ENCODE measurements around the gene ALPI.
"Not testable (repeated sequence)": the region's sequence is repeated elsewhere in the genome, so short reads cannot be mapped to it uniquely, and the experiment has no call there.

Gene ALPI

DNA sequence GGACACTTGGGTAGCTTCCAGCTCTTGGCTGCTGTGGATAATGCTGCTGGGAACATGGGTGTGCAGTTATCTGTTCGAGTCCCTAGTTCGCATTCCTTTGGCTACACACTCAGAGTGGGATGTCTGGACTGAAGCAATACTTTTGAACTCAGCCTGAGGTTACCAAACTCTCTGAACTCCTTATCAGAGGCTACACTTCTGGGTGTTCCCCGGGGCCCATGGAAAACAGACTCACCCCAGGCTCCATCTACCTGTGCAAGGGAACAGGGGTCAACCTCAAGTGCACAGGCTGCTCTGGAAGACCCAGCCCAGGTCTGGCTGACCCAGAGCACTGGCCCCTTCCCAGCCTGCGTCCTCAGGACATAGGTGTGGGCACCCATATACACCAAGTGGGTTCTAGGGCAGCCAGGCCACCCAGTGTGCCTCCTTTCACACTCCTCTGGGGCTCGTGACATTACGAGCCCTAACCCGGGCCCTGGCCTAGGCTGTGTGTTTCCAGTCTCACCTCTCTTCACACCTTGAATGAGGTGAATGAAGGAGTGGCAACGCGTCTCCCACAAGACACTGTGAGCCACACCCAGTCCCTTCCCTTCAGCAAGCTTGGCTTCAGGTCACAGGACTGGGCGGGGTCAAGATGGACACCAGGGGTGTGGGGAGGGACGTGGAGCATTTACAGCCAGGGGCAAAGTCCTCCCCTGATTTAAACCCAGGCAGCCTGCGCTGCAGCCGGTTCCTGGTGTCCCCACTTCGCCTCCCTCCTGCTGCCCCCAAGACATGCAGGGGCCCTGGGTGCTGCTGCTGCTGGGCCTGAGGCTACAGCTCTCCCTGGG, at the start of gene ALPI:
Gene ALPI, plus strand, starts transcription at position 728 of the 830 bp plus-strand sequence. Its CDS starts 47 bp downstream, at position 775.
- H3K36me3 Mint-ChIP-seq (ENCODE audit: insufficient read depth): no peaks in the 10 kb centered on the region
- ATAC-seq (replicated peaks; ENCODE audit: extremely low read depth, poor library complexity, severe bottlenecking) (no peak), DNase-seq (ENCODE audit: low spot score in 2 of 2) (no peak)
- peaks cover 51% of the 10 kb centered on the region for H3K27me3 Mint-ChIP-seq
- H3K4me3 Mint-ChIP-seq: no peak within 1 kb of the TSS
- no peaks in the 10 kb centered on the region for H3K9me3 Mint-ChIP-seq
- no peak within 1 kb of the TSS for H3K27ac Mint-ChIP-seq (ENCODE audit: low read depth)
- H3K4me1 Mint-ChIP-seq: no peaks in the 10 kb centered on the region

DNA sequence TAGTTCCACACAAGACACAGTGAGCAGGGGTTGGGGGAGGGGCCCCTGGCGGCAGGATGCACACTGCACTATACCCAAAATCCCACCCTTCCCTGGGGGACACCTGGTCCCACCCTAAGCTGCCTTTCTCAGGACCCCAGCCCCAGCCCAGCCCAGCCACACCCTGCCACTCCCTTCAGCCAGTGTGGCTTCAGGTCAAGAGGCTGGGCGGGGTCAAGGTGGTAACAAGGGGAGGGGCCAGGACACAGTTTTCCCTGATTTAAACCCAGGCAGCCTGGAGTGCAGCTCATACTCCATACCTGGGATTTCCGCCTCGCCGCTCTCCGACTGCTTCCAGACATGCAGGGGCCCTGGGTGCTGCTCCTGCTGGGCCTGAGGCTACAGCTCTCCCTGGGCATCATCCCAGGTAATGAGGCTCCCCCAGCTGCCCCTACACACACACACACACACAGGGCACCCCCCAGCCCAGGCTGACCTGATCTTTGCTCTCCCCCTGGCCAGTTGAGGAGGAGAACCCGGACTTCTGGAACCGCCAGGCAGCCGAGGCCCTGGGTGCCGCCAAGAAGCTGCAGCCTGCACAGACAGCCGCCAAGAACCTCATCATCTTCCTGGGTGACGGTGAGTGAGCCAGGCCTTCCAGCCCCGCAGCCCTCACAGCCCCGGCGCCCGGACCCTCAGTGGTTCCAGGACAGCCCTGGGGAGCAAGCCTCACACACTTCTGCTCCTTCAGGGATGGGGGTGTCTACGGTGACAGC, 49.2 kb upstream of the ALPI start, which contains the start of gene ALPG:
Gene ALPG, plus strand, starts transcription at position 289 of the 755 bp plus-strand sequence. Its CDS starts 51 bp downstream, at position 340.
- Mint-ChIP-seq H3K27ac (ENCODE audit: low read depth) (no peak within 1 kb of the TSS), H3K36me3 (ENCODE audit: insufficient read depth) (no peaks in the 10 kb centered on the region), H3K27me3 (peaks cover 15% of the 10 kb centered on the region), H3K4me3 (no peak within 1 kb of the TSS), H3K9me3 (no peaks in the 10 kb centered on the region), H3K4me1 (no peaks in the 10 kb centered on the region)
- no peak for ATAC-seq (replicated peaks; ENCODE audit: extremely low read depth, poor library complexity, severe bottlenecking)
- DNase-seq (ENCODE audit: low spot score in 2 of 2): no peak

DNA sequence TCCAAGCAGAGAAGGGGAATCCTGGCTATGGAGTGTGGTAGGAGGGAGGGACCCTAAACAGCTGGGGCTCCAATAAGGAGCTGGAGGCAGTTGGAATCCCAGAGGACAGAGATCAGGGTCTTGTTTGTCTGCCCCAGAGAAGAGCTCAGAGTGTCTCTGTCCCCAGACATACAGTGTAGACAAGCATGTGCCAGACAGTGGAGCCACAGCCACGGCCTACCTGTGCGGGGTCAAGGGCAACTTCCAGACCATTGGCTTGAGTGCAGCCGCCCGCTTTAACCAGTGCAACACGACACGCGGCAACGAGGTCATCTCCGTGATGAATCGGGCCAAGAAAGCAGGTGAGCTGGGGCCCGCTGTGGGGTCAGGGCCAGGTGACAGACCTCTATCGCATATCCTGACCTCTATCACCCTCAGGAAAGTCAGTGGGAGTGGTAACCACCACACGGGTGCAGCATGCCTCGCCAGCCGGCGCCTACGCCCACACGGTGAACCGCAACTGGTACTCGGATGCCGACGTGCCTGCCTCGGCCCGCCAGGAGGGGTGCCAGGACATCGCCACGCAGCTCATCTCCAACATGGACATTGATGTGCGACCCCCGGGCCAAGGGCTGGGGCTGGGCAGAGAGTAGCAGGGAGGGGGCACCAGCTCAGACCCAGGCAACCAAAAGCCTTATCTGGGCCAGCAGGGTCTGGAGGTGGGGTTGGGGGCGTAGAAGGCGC, 48.4 kb upstream of the ALPI start:
- ATAC-seq (replicated peaks; ENCODE audit: extremely low read depth, poor library complexity, severe bottlenecking); H3K27ac Mint-ChIP-seq (ENCODE audit: low read depth); DNase-seq (ENCODE audit: low spot score in 2 of 2); H3K9me3 Mint-ChIP-seq; H3K4me1 Mint-ChIP-seq; H3K36me3 Mint-ChIP-seq (ENCODE audit: insufficient read depth); H3K4me3 Mint-ChIP-seq: not testable (repeated sequence)
- H3K27me3 Mint-ChIP-seq: peaks cover 18% of the 10 kb centered on the region

DNA sequence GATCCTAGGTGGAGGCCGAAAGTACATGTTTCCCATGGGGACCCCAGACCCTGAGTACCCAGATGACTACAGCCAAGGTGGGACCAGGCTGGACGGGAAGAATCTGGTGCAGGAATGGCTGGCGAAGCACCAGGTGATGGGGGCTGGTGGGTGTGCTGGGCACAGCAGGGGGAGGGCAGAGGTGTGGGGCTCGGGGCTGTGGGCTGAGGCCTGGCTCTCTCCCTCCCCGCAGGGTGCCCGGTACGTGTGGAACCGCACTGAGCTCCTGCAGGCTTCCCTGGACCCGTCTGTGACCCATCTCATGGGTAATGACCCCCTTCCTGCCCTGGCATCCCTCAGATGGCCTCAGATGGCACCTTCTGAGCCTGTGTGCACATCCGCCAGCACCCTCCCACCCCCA, 47.7 kb upstream of the ALPI start:
- H3K4me1 Mint-ChIP-seq; H3K4me3 Mint-ChIP-seq; H3K27ac Mint-ChIP-seq (ENCODE audit: low read depth); ATAC-seq (replicated peaks; ENCODE audit: extremely low read depth, poor library complexity, severe bottlenecking); DNase-seq (ENCODE audit: low spot score in 2 of 2); H3K36me3 Mint-ChIP-seq (ENCODE audit: insufficient read depth); H3K9me3 Mint-ChIP-seq: not testable (repeated sequence)
- peaks cover 25% of the 10 kb centered on the region for H3K27me3 Mint-ChIP-seq

DNA sequence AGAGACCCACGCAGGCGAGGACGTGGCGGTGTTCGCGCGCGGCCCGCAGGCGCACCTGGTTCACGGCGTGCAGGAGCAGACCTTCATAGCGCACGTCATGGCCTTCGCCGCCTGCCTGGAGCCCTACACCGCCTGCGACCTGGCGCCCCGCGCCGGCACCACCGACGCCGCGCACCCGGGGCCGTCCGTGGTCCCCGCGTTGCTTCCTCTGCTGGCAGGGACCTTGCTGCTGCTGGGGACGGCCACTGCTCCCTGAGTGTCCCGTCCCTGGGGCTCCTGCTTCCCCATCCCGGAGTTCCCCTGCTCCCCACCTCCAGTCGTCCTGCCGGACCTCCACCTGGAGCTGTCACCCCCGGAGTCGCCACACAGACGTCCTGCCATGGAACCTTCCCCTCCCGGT, 46.3 kb upstream of the ALPI start:
- H3K36me3 Mint-ChIP-seq (ENCODE audit: insufficient read depth); ATAC-seq (replicated peaks; ENCODE audit: extremely low read depth, poor library complexity, severe bottlenecking); H3K4me3 Mint-ChIP-seq; H3K9me3 Mint-ChIP-seq; H3K4me1 Mint-ChIP-seq; DNase-seq (ENCODE audit: low spot score in 2 of 2); H3K27ac Mint-ChIP-seq (ENCODE audit: low read depth): not testable (repeated sequence)
- peaks cover 37% of the 10 kb centered on the region for H3K27me3 Mint-ChIP-seq

DNA sequence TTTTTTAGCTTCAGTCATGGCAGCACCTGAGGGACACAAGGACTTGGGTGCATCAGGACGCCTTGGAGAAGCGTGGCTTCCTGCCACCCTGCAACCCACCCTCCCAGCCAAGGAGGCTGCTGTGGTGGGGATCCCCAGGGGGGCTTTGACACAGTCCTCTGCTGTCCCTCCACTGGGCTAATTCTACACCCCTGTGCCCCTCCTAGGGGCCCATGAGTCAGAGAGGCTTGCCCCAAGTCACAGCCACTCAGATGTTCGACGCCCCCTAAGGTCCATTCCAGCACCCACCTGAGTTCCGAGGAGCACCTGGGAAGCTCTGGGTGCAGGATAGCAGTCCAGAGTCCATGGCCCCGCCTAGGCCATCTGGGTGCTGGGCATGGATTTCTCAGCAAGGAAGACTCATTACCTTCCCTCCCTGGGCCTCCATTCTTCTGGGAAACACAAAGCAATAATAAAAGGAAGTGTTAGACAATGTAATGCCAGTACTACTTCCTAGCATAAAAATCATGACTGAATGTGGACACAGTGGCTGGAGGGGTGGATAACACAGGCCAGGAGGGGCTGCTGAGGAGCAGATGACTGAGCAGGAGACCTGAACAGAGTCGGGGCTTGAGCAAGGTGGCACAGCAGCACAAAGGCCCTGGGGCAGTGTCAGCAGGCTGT, 45.6 kb upstream of the ALPI start:
- DNase-seq (ENCODE audit: low spot score in 2 of 2) (no peak), ATAC-seq (replicated peaks; ENCODE audit: extremely low read depth, poor library complexity, severe bottlenecking) (no peak)
- no peaks in the 10 kb centered on the region for H3K36me3 Mint-ChIP-seq (ENCODE audit: insufficient read depth)
- peaks cover 6% of the 10 kb centered on the region for H3K4me1 Mint-ChIP-seq
- no peak overlapping the region for H3K4me3 Mint-ChIP-seq
- H3K9me3 Mint-ChIP-seq: no peaks in the 10 kb centered on the region
- peaks cover 45% of the 10 kb centered on the region for H3K27me3 Mint-ChIP-seq
- H3K27ac Mint-ChIP-seq (ENCODE audit: low read depth): no peak overlapping the region

DNA sequence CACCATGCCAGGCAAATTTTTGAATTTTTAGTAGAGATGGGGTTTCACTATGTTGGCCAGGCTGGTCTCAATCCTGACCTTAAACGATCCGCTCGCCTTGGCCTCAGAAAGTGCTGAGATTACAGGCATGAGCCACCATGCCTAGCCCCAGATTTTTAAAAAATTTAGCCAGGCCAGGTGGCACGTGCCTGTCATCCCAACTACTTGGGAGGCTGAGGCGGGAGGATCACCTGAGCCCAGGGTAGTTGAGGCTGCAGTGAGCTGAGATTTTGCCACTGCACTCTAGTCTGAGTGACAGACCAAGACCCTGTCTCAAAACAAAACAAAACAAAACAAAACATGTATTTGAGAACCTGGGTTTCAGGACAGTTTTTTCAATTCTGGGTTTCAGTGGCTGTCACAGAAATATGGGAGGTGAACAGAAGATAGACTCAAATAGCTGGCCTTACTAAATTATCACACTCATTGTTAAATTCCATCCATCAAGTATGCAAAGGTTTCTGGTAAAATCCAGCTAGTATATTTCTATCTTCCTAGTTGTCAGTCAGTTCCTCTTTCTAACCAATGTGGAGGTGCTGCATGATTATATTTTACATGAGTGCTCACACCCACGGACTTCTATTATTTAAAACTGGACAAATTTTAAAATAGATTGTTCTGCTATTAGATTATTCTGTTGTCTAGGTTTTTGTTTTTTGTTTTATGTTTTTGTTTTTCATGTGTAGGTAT, 43.9 kb upstream of the ALPI start:
- DNase-seq (ENCODE audit: low spot score in 2 of 2): no peak
- ATAC-seq (replicated peaks; ENCODE audit: extremely low read depth, poor library complexity, severe bottlenecking): no peak
- Mint-ChIP-seq H3K36me3 (ENCODE audit: insufficient read depth) (peaks cover 3% of the 10 kb centered on the region), H3K4me1 (peaks cover 6% of the 10 kb centered on the region), H3K27me3 (peaks cover 60% of the 10 kb centered on the region), H3K9me3 (no peaks in the 10 kb centered on the region), H3K4me3 (no peak overlapping the region), H3K27ac (ENCODE audit: low read depth) (no peak overlapping the region)

DNA sequence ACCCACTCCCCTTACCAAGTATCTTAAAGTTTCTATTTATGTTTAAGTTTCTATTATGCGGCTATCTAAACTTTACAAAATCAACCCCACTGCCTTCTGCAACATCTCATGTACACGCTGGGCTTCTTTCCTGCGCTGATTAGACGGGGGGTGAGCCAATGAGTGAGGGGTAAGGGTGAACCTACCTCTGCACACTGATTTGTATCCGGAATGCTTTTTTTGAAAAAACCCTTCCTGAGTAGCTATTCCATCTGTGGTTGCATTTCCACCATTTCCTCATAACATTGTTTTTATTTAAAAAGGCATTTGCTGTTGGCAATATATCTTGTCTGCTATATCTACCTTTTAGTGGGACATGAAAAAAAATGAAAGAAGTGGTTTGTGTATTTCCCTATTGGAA, 43.0 kb upstream of the ALPI start:
- Mint-ChIP-seq H3K9me3 (no peaks in the 10 kb centered on the region), H3K27ac (ENCODE audit: low read depth) (no peak overlapping the region), H3K4me3 (no peak overlapping the region), H3K4me1 (peaks cover 6% of the 10 kb centered on the region), H3K27me3 (peaks cover 62% of the 10 kb centered on the region), H3K36me3 (ENCODE audit: insufficient read depth) (peaks cover 3% of the 10 kb centered on the region)
- DNase-seq (ENCODE audit: low spot score in 2 of 2) (no peak), ATAC-seq (replicated peaks; ENCODE audit: extremely low read depth, poor library complexity, severe bottlenecking) (no peak)

DNA sequence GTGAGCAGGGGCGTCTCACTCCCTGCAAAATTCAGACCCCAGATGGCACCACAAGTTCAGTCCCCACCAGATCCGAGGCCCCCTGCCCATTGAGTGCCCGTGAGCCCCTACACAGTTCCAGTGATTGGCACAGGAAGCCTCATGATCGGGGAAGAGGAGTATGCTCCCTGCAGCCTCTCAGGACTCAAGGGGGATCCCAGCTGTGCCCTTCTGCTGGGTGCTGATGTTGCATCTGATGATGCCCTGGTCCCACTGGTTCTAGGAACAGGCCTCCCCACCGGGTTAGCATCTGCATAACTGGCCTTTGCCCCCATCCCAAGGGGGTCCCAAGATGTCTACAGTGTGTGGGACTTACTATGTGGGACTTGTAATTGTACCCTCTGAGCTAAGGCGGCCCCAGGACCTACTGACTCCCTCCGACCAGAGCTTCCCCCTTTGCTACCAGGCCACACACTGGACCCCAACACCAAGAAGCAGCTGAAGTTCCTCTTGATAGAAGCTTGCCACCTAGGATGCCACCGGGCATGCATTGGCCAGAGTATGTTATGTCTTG, 40.7 kb upstream of the ALPI start:
- ATAC-seq (replicated peaks; ENCODE audit: extremely low read depth, poor library complexity, severe bottlenecking): no peak
- Mint-ChIP-seq H3K4me1 (peaks cover 14% of the 10 kb centered on the region), H3K27me3 (peaks cover 71% of the 10 kb centered on the region), H3K4me3 (no peak overlapping the region), H3K27ac (ENCODE audit: low read depth) (no peak overlapping the region), H3K9me3 (no peaks in the 10 kb centered on the region), H3K36me3 (ENCODE audit: insufficient read depth) (peaks cover 6% of the 10 kb centered on the region)
- no peak for DNase-seq (ENCODE audit: low spot score in 2 of 2)

DNA sequence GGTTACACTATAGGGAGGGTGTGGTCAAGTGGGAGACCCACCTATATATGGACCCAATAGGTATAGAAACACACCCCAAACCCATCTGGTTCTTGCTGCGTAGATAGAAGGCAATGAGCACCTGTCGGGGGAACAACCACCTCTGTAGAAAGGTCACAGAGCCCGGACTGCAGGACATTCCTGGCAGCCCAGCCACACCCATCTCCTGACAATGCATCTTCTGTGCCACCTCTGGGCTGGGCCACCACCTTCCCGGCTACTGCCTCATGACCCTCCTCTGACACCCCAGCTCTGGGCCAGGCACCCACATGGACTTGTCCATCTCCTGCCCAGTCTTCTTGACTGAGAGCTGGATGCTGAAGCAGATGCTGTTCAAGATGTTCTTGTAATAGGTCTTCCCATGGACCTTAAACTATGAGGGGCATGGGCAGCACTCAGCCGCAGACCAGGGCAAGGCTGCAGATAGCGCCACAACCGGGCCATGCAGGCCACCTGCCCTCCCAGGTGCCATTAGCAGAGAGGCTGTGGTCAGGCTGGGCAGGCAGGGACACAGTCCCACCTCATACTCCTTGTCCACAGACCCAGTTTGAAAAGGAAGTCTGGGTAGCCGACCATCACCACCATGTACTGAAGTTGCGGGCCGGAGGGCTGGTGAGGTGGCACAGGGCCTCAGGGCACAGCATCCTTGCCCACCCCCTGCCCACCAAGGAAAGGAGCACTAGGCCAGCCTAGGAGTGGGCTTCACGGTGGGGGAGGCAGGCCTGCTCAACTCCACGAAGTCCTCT, 40.0 kb upstream of the ALPI start:
- no peak overlapping the region for H3K27ac Mint-ChIP-seq (ENCODE audit: low read depth)
- no peaks in the 10 kb centered on the region for H3K9me3 Mint-ChIP-seq
- H3K4me1 Mint-ChIP-seq: peaks cover 14% of the 10 kb centered on the region
- no peak for DNase-seq (ENCODE audit: low spot score in 2 of 2)
- peaks cover 6% of the 10 kb centered on the region for H3K36me3 Mint-ChIP-seq (ENCODE audit: insufficient read depth)
- H3K4me3 Mint-ChIP-seq: no peak overlapping the region
- peaks cover 64% of the 10 kb centered on the region for H3K27me3 Mint-ChIP-seq
- no peak for ATAC-seq (replicated peaks; ENCODE audit: extremely low read depth, poor library complexity, severe bottlenecking)
